ENCODE results near the gene JDP2.

The JDP2 gene

GRCh38 chr14:75441728-75442127 lies 13.9 kb downstream of the JDP2 start:
- H3K4me3 ChIP-seq (ENCODE audit: low read length): no peak overlapping the region
- no peak for DNase-seq (ENCODE audit: low read depth)
- no peak for TF ChIP-seq CTCF (conservative IDR thresholded peaks at IDR 0.05; ENCODE audit: low read depth, low read length)

- DNase-seq (ENCODE audit: low read depth): no peak
- TF ChIP-seq CTCF (conservative IDR thresholded peaks at IDR 0.05; ENCODE audit: low read depth, low read length): no peak
- H3K4me3 ChIP-seq (ENCODE audit: low read length): no peak overlapping the region
Observed at GRCh38 chr14:75442166-75442565, 14.3 kb downstream of the JDP2 start.

GRCh38 chr14:75442642-75443041 lies 14.8 kb downstream of the JDP2 start:
- H3K4me3 ChIP-seq (ENCODE audit: low read length): no peak overlapping the region
- TF ChIP-seq CTCF (conservative IDR thresholded peaks at IDR 0.05; ENCODE audit: low read depth, low read length): no peak
- DNase-seq (ENCODE audit: low read depth): no peak

- no peak overlapping the region for H3K4me3 ChIP-seq (ENCODE audit: low read length)
- TF ChIP-seq CTCF (conservative IDR thresholded peaks at IDR 0.05; ENCODE audit: low read depth, low read length): no peak
- no peak for DNase-seq (ENCODE audit: low read depth)
Observed at GRCh38 chr14:75443203-75443969, 15.6 kb downstream of the JDP2 start.

GRCh38 chr14:75445236-75445635 lies 17.4 kb downstream of the JDP2 start:
- no peak overlapping the region for H3K4me3 ChIP-seq (ENCODE audit: low read length)
- TF ChIP-seq CTCF (conservative IDR thresholded peaks at IDR 0.05; ENCODE audit: low read depth, low read length): no peak
- DNase-seq (ENCODE audit: low read depth): no peak

GRCh38 chr14:75445963-75446362 lies 18.1 kb downstream of the JDP2 start:
- no peak for TF ChIP-seq CTCF (conservative IDR thresholded peaks at IDR 0.05; ENCODE audit: low read depth, low read length)
- no peak overlapping the region for H3K4me3 ChIP-seq (ENCODE audit: low read length)
- DNase-seq (ENCODE audit: low read depth): no peak

- no peak for DNase-seq (ENCODE audit: low read depth)
- no peak for TF ChIP-seq CTCF (conservative IDR thresholded peaks at IDR 0.05; ENCODE audit: low read depth, low read length)
- no peak overlapping the region for H3K4me3 ChIP-seq (ENCODE audit: low read length)
Observed at GRCh38 chr14:75446447-75446846, 18.6 kb downstream of the JDP2 start.

All from retinal pigment epithelial cell (primary cell).